Neural progenitor cell (in vitro differentiated cells): ENCODE measurements around the gene C19orf73. TPM values are rescaled to one million over a fixed set of nuclear protein-coding genes. Genes with fewer than 3 reads are reported as not detected.

ENCODE experiments used
- DNase-seq: peaks from one replicate; pipeline ENCODE4 v3.0.0-alpha.2; 2016; ENCODE audit warnings: low spot score
- H2AFZ ChIP-seq: fragments of 200-600 bp; sonication (generic); replicated peaks from 2 replicates; pipeline ENCODE4 v1.6.1; 2016; ENCODE audit warnings: antibody characterized with exemption
- H3F3A ChIP-seq: fragments of 200-600 bp; sonication (generic); 2 replicates; pipeline ENCODE4 v1.6.1; 2016; ENCODE audit warnings: antibody characterized with exemption, low read depth
- H3K27ac ChIP-seq: fragments of 200-600 bp; sonication (generic); 2 replicates; pipeline ENCODE4 v1.5.1; 2016; ENCODE audit warnings: mild to moderate bottlenecking
- H3K27me3 ChIP-seq: fragments of 200-600 bp; sonication (generic); 2 replicates; pipeline ENCODE4 v1.6.1; 2016; ENCODE audit warnings: mild to moderate bottlenecking, moderate library complexity
- H3K36me3 ChIP-seq: fragments of 200-600 bp; sonication (generic); 2 replicates; pipeline ENCODE4 v1.5.1; 2016
- H3K4me1 ChIP-seq: fragments of 200-600 bp; sonication (generic); 2 replicates; pipeline ENCODE4 v1.6.1; 2016; ENCODE audit warnings: mixed run types
- H3K4me2 ChIP-seq: fragments of 200-600 bp; sonication (generic); 2 replicates; pipeline ENCODE4 v1.6.1; 2016
- H3K4me3 ChIP-seq: fragments of 200-600 bp; sonication (generic); 2 replicates; pipeline ENCODE4 v1.5.1; 2016
- H3K79me2 ChIP-seq: fragments of 200-600 bp; sonication (generic); 2 replicates; pipeline ENCODE4 v1.6.1; 2016; ENCODE audit warnings: low read depth
- H3K9ac ChIP-seq: fragments of 200-600 bp; sonication (generic); 2 replicates; pipeline ENCODE4 v1.6.1; 2016
- H3K9me3 ChIP-seq: fragments of 200-600 bp; sonication (generic); 2 replicates; pipeline ENCODE4 v1.5.1; 2016; ENCODE audit warnings: low read depth
- H4K20me1 ChIP-seq: fragments of 200-600 bp; sonication (generic); 2 replicates; pipeline ENCODE4 v1.6.1; 2016; ENCODE audit warnings: low read depth
- H3K27ac Mint-ChIP-seq: 3 replicates; pipeline ENCODE4 v1.8.0; 2021; ENCODE audit warnings: mixed read lengths
- H3K27me3 Mint-ChIP-seq: 2 replicates; pipeline ENCODE4 v1.8.0; 2022; ENCODE audit warnings: low read depth, mild to moderate bottlenecking, inconsistent platforms, moderate library complexity, mixed read lengths; ENCODE audit not compliant: insufficient read depth
- H3K36me3 Mint-ChIP-seq: 3 replicates; pipeline ENCODE4 v1.8.0; 2021; ENCODE audit warnings: mixed read lengths
- H3K4me1 Mint-ChIP-seq: 3 replicates; pipeline ENCODE4 v1.8.0; 2021; ENCODE audit warnings: mixed read lengths
- H3K4me3 Mint-ChIP-seq: 3 replicates; pipeline ENCODE4 v1.8.0; 2021; ENCODE audit warnings: mild to moderate bottlenecking, moderate library complexity, mixed read lengths
- H3K9me3 Mint-ChIP-seq: 3 replicates; pipeline ENCODE4 v1.8.0; 2020; ENCODE audit warnings: mixed read lengths
- EZH2 ChIP-seq: fragments of 200-600 bp; sonication (generic); IDR thresholded peaks from 2 replicates; pipeline ENCODE4 v1.6.1; 2017; ENCODE audit warnings: antibody characterized with exemption, mild to moderate bottlenecking, moderate library complexity
- EZH2phosphoT487 ChIP-seq: fragments of 200-600 bp; sonication (generic); IDR thresholded peaks from 2 replicates; pipeline ENCODE4 v1.6.1; 2017; ENCODE audit warnings: antibody characterized with exemption
- total RNA-seq: library from RNA; depleted of rRNA; stranded (reverse); fragments of >200 nt; gene quantifications from 2 replicates; pipeline ENCODE4 v1.2.3, GENCODE V29; 2015; ENCODE audit warnings: low replicate concordance
- TF ChIP-seq, protein P1 (sequence below): fragments of 200-600 bp; sonication (generic); IDR thresholded peaks from 2 replicates; pipeline ENCODE4 v1.5.1; 2017; ENCODE audit warnings: antibody characterized with exemption, mild to moderate bottlenecking

C19orf73 gene
- total RNA-seq, 1 donor from 2014 or later = not detected

DNA sequence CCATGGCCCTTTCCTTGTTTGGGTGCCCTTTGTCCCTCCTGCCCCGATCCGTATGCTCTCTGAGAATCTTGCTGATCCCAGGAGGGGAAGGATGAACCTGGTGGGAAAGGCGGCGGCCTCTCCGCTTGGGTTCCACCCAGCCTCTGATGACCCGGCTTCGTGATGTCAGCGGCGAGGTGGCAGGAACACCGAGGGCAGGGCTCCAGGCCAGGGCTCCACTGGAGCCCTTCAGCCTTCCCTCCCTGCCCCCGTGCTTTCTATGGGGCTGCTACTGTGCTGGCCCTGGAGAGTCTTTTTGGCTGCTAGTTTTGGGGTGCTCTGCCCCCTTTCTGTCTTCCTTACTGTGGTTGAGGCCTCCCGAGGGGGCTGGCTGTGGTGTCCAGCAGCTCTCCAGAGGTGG, 16.6 kb downstream of the C19orf73 start:
- Histone ChIP-seq H2AFZ (no peak overlapping the region), H3K4me2 (no peak overlapping the region), H3K27me3 (no peaks in the 10 kb centered on the region), H3F3A (peaks cover 57% of the 10 kb centered on the region), H3K9ac (no peak overlapping the region), H3K36me3 (peaks cover 18% of the 10 kb centered on the region), H4K20me1 (peaks cover 89% of the 10 kb centered on the region), H3K4me3 (no peak overlapping the region), H3K79me2 (peaks cover 44% of the 10 kb centered on the region), H3K27ac (no peak overlapping the region), H3K9me3 (no peaks in the 10 kb centered on the region), H3K4me1 (no peaks in the 10 kb centered on the region)
- Mint-ChIP-seq H3K27me3 (no peaks in the 10 kb centered on the region), H3K27ac (no peak overlapping the region), H3K9me3 (no peaks in the 10 kb centered on the region), H3K4me1 (peaks cover 6% of the 10 kb centered on the region), H3K36me3 (peaks cover 42% of the 10 kb centered on the region), H3K4me3 (no peak overlapping the region)
- DNase-seq = no peak
- TF ChIP-seq EZH2phosphoT487 = no peak
- TF ChIP-seq, protein P1, sequence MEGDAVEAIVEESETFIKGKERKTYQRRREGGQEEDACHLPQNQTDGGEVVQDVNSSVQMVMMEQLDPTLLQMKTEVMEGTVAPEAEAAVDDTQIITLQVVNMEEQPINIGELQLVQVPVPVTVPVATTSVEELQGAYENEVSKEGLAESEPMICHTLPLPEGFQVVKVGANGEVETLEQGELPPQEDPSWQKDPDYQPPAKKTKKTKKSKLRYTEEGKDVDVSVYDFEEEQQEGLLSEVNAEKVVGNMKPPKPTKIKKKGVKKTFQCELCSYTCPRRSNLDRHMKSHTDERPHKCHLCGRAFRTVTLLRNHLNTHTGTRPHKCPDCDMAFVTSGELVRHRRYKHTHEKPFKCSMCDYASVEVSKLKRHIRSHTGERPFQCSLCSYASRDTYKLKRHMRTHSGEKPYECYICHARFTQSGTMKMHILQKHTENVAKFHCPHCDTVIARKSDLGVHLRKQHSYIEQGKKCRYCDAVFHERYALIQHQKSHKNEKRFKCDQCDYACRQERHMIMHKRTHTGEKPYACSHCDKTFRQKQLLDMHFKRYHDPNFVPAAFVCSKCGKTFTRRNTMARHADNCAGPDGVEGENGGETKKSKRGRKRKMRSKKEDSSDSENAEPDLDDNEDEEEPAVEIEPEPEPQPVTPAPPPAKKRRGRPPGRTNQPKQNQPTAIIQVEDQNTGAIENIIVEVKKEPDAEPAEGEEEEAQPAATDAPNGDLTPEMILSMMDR = no peak
- no peak for TF ChIP-seq EZH2

DNA sequence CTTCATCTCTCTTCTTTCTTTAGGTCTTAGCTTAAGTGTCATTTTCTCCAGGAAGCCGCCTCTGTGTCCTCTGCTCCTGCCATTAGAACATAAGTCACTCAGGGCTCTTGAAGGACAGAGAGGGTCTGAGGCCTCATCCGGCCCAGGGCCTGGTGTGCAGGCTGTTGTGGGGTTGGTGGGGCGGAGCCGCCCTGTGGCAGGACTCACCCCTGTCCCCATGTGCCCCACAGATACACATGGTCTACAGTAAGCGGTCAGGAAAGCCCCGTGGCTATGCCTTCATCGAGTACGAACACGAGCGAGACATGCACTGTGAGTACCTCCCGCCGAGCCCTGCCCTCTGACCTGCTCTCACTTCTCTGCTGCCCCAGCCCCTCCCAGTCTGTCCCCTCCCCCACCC, 17.8 kb downstream of the C19orf73 start:
- DNase-seq = no peak
- H3K9me3 Mint-ChIP-seq = no peaks in the 10 kb centered on the region
- Histone ChIP-seq H3K27ac (no peak overlapping the region), H2AFZ (no peak overlapping the region), H3K9me3 (no peaks in the 10 kb centered on the region), H3F3A (peaks cover 58% of the 10 kb centered on the region), H4K20me1 (peaks cover 89% of the 10 kb centered on the region), H3K4me2 (no peak overlapping the region), H3K79me2 (peaks cover 38% of the 10 kb centered on the region), H3K4me1 (no peaks in the 10 kb centered on the region), H3K36me3 (peaks cover 18% of the 10 kb centered on the region), H3K9ac (no peak overlapping the region), H3K27me3 (no peaks in the 10 kb centered on the region), H3K4me3 (no peak overlapping the region)
- H3K4me3 Mint-ChIP-seq = no peak overlapping the region
- TF ChIP-seq, protein P1 = no peak
- TF ChIP-seq EZH2 (no peak), EZH2phosphoT487 (no peak)
- peaks cover 3% of the 10 kb centered on the region for H3K4me1 Mint-ChIP-seq
- no peaks in the 10 kb centered on the region for H3K27me3 Mint-ChIP-seq
- peaks cover 34% of the 10 kb centered on the region for H3K36me3 Mint-ChIP-seq
- H3K27ac Mint-ChIP-seq = peak overlapping the region; percentile 29

DNA sequence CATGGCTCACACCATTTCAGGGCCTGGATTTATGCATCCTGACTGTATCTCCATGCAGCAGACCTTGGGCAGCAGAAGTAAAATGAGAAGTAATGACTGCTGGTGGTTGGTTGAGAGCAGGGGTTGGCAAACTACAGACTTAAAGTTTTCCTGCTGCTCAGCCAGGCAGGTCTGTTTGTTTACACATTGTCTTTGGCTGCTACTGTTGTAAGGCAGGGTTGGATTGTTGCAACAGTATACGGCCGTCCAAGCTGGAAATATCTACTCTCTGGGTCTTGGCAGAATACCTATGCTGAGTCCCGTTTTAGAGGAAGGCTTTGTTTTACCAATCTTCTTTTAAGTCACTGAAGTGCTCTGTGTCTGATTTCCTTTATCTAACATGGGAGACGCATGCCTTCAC, 20.1 kb downstream of the C19orf73 start:
- no peaks in the 10 kb centered on the region for H3K27me3 Mint-ChIP-seq
- no peaks in the 10 kb centered on the region for H3K27me3 ChIP-seq
- H3K4me2 ChIP-seq = no peak overlapping the region
- DNase-seq = no peak
- H3F3A ChIP-seq = peaks cover 57% of the 10 kb centered on the region
- peaks cover 91% of the 10 kb centered on the region for H4K20me1 ChIP-seq
- no peaks in the 10 kb centered on the region for H3K9me3 Mint-ChIP-seq
- H3K36me3 ChIP-seq = peaks cover 21% of the 10 kb centered on the region
- peaks cover 3% of the 10 kb centered on the region for H3K4me1 Mint-ChIP-seq
- H3K9me3 ChIP-seq = no peaks in the 10 kb centered on the region
- H3K4me3 ChIP-seq = no peak overlapping the region
- no peak overlapping the region for H3K27ac Mint-ChIP-seq
- H3K4me3 Mint-ChIP-seq = no peak overlapping the region
- peaks cover 35% of the 10 kb centered on the region for H3K36me3 Mint-ChIP-seq
- H3K4me1 ChIP-seq = no peaks in the 10 kb centered on the region
- H3K9ac ChIP-seq = no peak overlapping the region
- no peak overlapping the region for H3K27ac ChIP-seq
- H3K79me2 ChIP-seq = peaks cover 62% of the 10 kb centered on the region
- H2AFZ ChIP-seq = no peak overlapping the region
- TF ChIP-seq, protein P1 = no peak
- TF ChIP-seq EZH2 (no peak), EZH2phosphoT487 (no peak)
